ENCODE results near the gene CAPN5.

The CAPN5 gene

DNA sequence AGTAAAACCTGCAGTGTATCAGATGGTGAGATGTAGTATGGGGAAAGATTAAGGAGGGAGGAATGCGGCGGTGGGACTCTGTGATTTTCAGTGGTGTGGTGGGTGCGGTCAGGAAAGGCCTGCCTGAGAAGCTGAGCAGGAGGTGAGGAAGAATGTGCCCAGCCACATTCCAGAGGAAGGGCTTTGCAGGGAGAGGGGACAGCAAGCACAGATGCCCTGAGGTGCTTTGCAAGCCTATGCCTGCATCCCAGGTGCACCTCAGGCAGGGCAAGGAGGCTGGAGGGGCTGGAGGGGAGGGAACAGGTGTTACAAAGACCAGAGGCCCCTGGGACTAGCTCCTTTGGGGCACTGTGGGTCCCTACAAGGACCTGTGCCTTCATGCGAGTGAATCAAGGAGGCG is 103.3 kb downstream of the CAPN5 start:
- Mint-ChIP-seq H3K9me3 (no peaks in the 10 kb centered on the region), H3K4me3 (no peak overlapping the region), H3K4me1 (ENCODE audit: low read depth) (no peaks in the 10 kb centered on the region), H3K36me3 (ENCODE audit: low read depth) (no peaks in the 10 kb centered on the region), H3K27me3 (no peaks in the 10 kb centered on the region), H3K27ac (no peak overlapping the region)

DNA sequence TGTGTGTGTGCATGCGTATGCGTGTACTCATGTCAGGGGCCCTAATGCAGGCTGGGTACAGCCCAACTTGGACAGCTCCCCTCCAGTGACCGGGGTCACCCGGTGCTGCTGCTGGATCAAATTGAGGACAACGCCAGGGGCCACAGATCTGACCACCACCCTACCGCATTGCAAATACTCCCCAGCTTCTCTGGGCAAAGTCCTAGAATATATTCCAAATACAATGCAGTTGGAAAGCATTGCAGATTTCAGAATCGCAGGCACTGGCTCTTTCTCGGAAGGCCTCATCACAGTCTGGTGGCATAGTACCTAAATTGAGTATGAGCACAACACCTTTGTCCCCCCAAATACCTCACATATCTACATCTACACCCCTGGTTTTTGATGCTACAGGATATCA is 104.5 kb downstream of the CAPN5 start:
- Mint-ChIP-seq H3K27ac (no peak overlapping the region), H3K4me3 (no peak overlapping the region), H3K4me1 (ENCODE audit: low read depth) (no peaks in the 10 kb centered on the region), H3K36me3 (ENCODE audit: low read depth) (no peaks in the 10 kb centered on the region), H3K9me3 (no peaks in the 10 kb centered on the region), H3K27me3 (no peaks in the 10 kb centered on the region)

DNA sequence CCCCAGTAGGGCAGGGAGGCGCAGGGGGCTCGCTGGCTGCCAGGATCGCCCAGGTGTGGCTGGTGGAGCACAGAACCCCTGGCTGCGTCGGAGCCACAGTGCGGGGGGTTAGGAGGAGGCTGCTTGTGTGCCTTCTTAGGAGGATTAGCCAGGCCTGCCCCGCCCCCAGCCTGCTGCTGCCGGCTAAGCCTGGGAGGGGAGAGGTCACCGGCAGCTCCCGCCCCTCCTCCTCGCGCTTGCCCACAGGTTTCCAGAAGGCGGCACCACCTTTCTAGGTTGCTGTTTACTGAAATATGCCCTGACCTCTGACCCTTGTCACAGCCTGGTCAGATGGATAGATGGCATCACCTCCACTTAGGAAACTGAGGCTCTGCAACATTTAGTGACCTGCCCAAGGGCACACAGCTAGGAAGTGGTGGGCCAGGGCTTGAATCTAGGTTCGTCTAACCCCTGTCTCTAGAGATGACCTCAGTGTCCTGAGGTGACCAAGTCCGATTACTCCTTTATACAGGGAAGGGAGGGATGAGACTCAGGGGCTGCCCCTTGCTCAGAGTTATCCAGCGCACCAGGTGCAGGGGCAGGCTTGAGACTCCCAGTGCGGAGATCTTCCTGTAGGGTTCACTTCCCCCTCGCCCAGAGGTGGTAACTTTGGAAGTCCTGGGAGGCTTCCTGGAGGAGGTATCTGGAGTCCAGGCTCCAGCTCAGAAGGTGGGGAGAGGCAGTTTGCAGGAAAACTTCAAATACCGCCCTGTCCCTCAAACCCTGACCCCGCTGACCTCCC is 105.3 kb downstream of the CAPN5 start:
- Mint-ChIP-seq H3K4me3 (no peak overlapping the region), H3K4me1 (ENCODE audit: low read depth) (no peaks in the 10 kb centered on the region), H3K9me3 (no peaks in the 10 kb centered on the region), H3K27me3 (no peaks in the 10 kb centered on the region), H3K27ac (no peak overlapping the region), H3K36me3 (ENCODE audit: low read depth) (no peaks in the 10 kb centered on the region)

GRCh38 chr11:77172666-77172982 is 105.9 kb downstream of the CAPN5 start:
- Mint-ChIP-seq H3K36me3 (ENCODE audit: low read depth) (no peaks in the 10 kb centered on the region), H3K4me1 (ENCODE audit: low read depth) (no peaks in the 10 kb centered on the region), H3K9me3 (no peaks in the 10 kb centered on the region), H3K4me3 (no peak overlapping the region), H3K27me3 (no peaks in the 10 kb centered on the region), H3K27ac (no peak overlapping the region)

- Mint-ChIP-seq H3K4me1 (ENCODE audit: low read depth) (no peaks in the 10 kb centered on the region), H3K27me3 (no peaks in the 10 kb centered on the region), H3K36me3 (ENCODE audit: low read depth) (no peaks in the 10 kb centered on the region), H3K9me3 (no peaks in the 10 kb centered on the region), H3K4me3 (no peak overlapping the region), H3K27ac (no peak overlapping the region)
Measured at GRCh38 chr11:77173494-77173893, 106.7 kb downstream of the CAPN5 start.

- Mint-ChIP-seq H3K36me3 (ENCODE audit: low read depth) (no peaks in the 10 kb centered on the region), H3K27ac (no peak overlapping the region), H3K9me3 (no peaks in the 10 kb centered on the region), H3K4me3 (no peak overlapping the region), H3K4me1 (ENCODE audit: low read depth) (no peaks in the 10 kb centered on the region), H3K27me3 (no peaks in the 10 kb centered on the region)
Measured at GRCh38 chr11:77174559-77174958, 107.8 kb downstream of the CAPN5 start.

DNA sequence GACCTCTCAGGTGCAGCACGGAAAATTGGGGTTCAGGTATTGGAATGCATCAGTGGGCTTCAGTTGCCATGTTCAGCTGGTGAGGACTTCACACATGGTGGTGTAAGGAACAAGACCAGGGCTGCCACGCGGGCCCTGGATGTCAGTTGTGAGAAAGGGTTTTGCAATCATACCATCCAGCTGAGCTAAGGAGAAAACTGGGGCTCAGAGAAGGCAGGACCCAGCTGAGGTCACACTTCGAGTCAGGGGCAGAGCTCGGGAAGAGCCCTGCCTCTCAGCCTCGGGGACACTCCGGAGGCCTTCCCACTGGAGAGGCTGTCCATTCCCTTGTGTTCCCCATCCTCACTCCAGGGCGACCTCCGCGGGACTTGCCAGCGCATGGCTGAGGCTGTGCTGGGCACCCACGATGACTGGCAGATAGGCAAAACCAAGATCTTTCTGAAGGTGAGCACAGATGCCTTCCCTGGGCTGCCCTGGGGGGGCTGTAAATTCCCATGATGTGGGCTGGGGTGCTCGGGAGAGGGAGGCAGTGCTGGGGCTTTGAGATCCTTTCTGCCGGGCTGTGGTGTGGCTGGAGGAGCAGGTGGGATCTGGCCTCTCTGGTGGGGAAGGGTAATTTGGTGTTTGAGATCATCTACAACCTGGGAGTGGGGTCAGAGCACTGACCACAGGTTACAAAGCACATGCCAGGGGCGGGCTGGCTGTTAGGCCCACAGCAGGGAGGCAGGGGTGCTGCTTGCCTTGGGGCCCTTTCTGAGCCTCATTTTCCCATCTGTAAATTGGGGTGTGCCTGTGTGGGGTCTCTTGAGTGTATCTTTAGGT is 108.5 kb downstream of the CAPN5 start:
- Mint-ChIP-seq H3K4me1 (ENCODE audit: low read depth) (no peaks in the 10 kb centered on the region), H3K27me3 (no peaks in the 10 kb centered on the region), H3K27ac (no peak overlapping the region), H3K9me3 (no peaks in the 10 kb centered on the region), H3K36me3 (ENCODE audit: low read depth) (no peaks in the 10 kb centered on the region), H3K4me3 (no peak overlapping the region)

Measured in stimulated activated naive CD8-positive, alpha-beta T cell treated with anti-CD3 and anti-CD28 coated beads, Interleukin-15, Interleukin-2, amounts not matched to agents 100 ng/mL and 50 ng/mL, for 24 hours (primary cell).